Measurements from ENCODE around the gene DEFB114.
"Not testable (repeated sequence)": the region's sequence is repeated elsewhere in the genome, so short reads cannot be mapped to it uniquely, and the experiment has no call there.

DEFB114 gene

GRCh38 chr6:49966334-49966733, 2.4 kb upstream of the DEFB114 start:
- H3K9me3 Mint-ChIP-seq, result peaks cover 9% of the 10 kb centered on the region
- no peaks in the 10 kb centered on the region for H3K4me1 Mint-ChIP-seq
- no peak overlapping the region for H3K4me3 Mint-ChIP-seq
- no peak for ATAC-seq (replicated peaks; ENCODE audit: extremely low read depth, poor library complexity, severe bottlenecking)
- H3K27ac Mint-ChIP-seq (ENCODE audit: low read depth), result no peak overlapping the region
- DNase-seq (ENCODE audit: low spot score in 2 of 2), result no peak
- no peaks in the 10 kb centered on the region for H3K36me3 Mint-ChIP-seq (ENCODE audit: insufficient read depth)
- H3K27me3 Mint-ChIP-seq, result no peaks in the 10 kb centered on the region

DNA sequence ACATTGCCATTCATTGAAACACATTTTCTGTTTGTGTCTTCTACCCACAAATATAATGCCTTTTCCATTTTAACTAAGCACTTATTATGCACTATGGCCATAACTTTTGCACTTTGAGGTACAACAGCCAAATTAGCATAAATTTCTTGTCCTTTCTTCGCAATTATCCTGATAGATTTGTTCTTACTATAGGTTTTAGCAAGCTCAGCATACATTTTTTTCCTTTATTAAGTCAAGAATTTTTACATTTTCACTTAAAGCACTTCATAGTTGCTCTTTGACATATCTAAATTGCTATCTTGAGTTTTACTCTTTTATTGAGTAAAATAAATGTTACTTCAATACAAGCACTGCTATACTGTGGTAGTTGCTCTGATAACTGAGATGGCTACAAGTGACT, 5.8 kb downstream of the DEFB114 start:
- Mint-ChIP-seq H3K27me3 (no peaks in the 10 kb centered on the region), H3K4me1 (no peaks in the 10 kb centered on the region), H3K4me3 (no peak overlapping the region), H3K9me3 (peaks cover 26% of the 10 kb centered on the region), H3K27ac (ENCODE audit: low read depth) (no peak overlapping the region), H3K36me3 (ENCODE audit: insufficient read depth) (no peaks in the 10 kb centered on the region)
- no peak for ATAC-seq (replicated peaks; ENCODE audit: extremely low read depth, poor library complexity, severe bottlenecking)
- no peak for DNase-seq (ENCODE audit: low spot score in 2 of 2)

- Mint-ChIP-seq H3K4me3 (no peak overlapping the region), H3K4me1 (no peaks in the 10 kb centered on the region), H3K27ac (ENCODE audit: low read depth) (no peak overlapping the region), H3K36me3 (ENCODE audit: insufficient read depth) (no peaks in the 10 kb centered on the region), H3K27me3 (no peaks in the 10 kb centered on the region), H3K9me3 (peaks cover 34% of the 10 kb centered on the region)
- DNase-seq (ENCODE audit: low spot score in 2 of 2), result no peak
- no peak for ATAC-seq (replicated peaks; ENCODE audit: extremely low read depth, poor library complexity, severe bottlenecking)
These were observed 8.1 kb downstream of the DEFB114 start for GRCh38 chr6:49955847-49956246.

- H3K27me3 Mint-ChIP-seq, result no peaks in the 10 kb centered on the region
- H3K36me3 Mint-ChIP-seq (ENCODE audit: insufficient read depth), result no peaks in the 10 kb centered on the region
- ATAC-seq (replicated peaks; ENCODE audit: extremely low read depth, poor library complexity, severe bottlenecking), result no peak
- H3K4me1 Mint-ChIP-seq, result no peaks in the 10 kb centered on the region
- no peak overlapping the region for H3K27ac Mint-ChIP-seq (ENCODE audit: low read depth)
- no peak for DNase-seq (ENCODE audit: low spot score in 2 of 2)
- H3K9me3 Mint-ChIP-seq, result peaks cover 29% of the 10 kb centered on the region
- no peak overlapping the region for H3K4me3 Mint-ChIP-seq
These were observed 12.0 kb downstream of the DEFB114 start for GRCh38 chr6:49951926-49952325.

GRCh38 chr6:49950415-49950751, 13.6 kb downstream of the DEFB114 start:
- H3K4me3 Mint-ChIP-seq, result no peak overlapping the region
- H3K9me3 Mint-ChIP-seq, result peaks cover 25% of the 10 kb centered on the region
- no peak overlapping the region for H3K27ac Mint-ChIP-seq (ENCODE audit: low read depth)
- H3K4me1 Mint-ChIP-seq, result no peaks in the 10 kb centered on the region
- DNase-seq (ENCODE audit: low spot score in 2 of 2) (no peak), ATAC-seq (replicated peaks; ENCODE audit: extremely low read depth, poor library complexity, severe bottlenecking) (no peak)
- no peaks in the 10 kb centered on the region for H3K27me3 Mint-ChIP-seq
- H3K36me3 Mint-ChIP-seq (ENCODE audit: insufficient read depth), result no peaks in the 10 kb centered on the region

- Mint-ChIP-seq H3K27ac (ENCODE audit: low read depth) (no peak overlapping the region), H3K4me3 (no peak overlapping the region), H3K27me3 (no peaks in the 10 kb centered on the region), H3K9me3 (peaks cover 29% of the 10 kb centered on the region), H3K36me3 (ENCODE audit: insufficient read depth) (no peaks in the 10 kb centered on the region), H3K4me1 (no peaks in the 10 kb centered on the region)
- ATAC-seq (replicated peaks; ENCODE audit: extremely low read depth, poor library complexity, severe bottlenecking), result no peak
- no peak for DNase-seq (ENCODE audit: low spot score in 2 of 2)
These were observed 14.9 kb downstream of the DEFB114 start for GRCh38 chr6:49949062-49949461.

GRCh38 chr6:49946835-49947234, 17.1 kb downstream of the DEFB114 start:
- no peak overlapping the region for H3K4me3 Mint-ChIP-seq
- no peak overlapping the region for H3K27ac Mint-ChIP-seq (ENCODE audit: low read depth)
- no peaks in the 10 kb centered on the region for H3K4me1 Mint-ChIP-seq
- ATAC-seq (replicated peaks; ENCODE audit: extremely low read depth, poor library complexity, severe bottlenecking), result no peak
- H3K36me3 Mint-ChIP-seq (ENCODE audit: insufficient read depth), result no peaks in the 10 kb centered on the region
- DNase-seq (ENCODE audit: low spot score in 2 of 2), result no peak
- peaks cover 20% of the 10 kb centered on the region for H3K9me3 Mint-ChIP-seq
- H3K27me3 Mint-ChIP-seq, result no peaks in the 10 kb centered on the region

DNA sequence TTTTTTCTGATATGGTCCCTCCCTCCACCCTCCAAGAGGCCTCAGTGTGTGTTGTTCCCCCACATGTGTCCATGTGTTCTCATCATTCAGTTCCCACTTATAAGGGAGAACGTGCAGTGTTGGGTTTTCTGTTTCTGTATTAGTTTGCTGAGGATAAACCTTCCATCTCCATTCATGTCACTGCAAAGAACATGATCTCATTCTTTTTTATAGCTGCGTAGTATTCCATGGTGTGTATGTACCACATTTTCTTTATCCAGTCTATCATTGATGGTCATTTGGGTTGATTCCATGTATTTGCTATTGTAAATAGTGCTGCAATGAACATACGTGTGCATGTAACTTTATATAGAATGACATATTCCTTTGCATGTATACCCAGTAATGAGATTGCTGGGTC, 19.9 kb downstream of the DEFB114 start:
- DNase-seq (ENCODE audit: low spot score in 2 of 2); H3K27ac Mint-ChIP-seq (ENCODE audit: low read depth); H3K4me1 Mint-ChIP-seq; ATAC-seq (replicated peaks; ENCODE audit: extremely low read depth, poor library complexity, severe bottlenecking); H3K27me3 Mint-ChIP-seq; H3K4me3 Mint-ChIP-seq; H3K36me3 Mint-ChIP-seq (ENCODE audit: insufficient read depth): not testable (repeated sequence)
- H3K9me3 Mint-ChIP-seq, result peaks cover 20% of the 10 kb centered on the region

- Mint-ChIP-seq H3K27me3 (no peaks in the 10 kb centered on the region), H3K4me1 (no peaks in the 10 kb centered on the region), H3K36me3 (ENCODE audit: insufficient read depth) (no peaks in the 10 kb centered on the region), H3K27ac (ENCODE audit: low read depth) (no peak overlapping the region), H3K9me3 (peaks cover 20% of the 10 kb centered on the region), H3K4me3 (no peak overlapping the region)
- DNase-seq (ENCODE audit: low spot score in 2 of 2), result no peak
- ATAC-seq (replicated peaks; ENCODE audit: extremely low read depth, poor library complexity, severe bottlenecking), result no peak
These were observed 23.9 kb downstream of the DEFB114 start for GRCh38 chr6:49939993-49940498.

DNA sequence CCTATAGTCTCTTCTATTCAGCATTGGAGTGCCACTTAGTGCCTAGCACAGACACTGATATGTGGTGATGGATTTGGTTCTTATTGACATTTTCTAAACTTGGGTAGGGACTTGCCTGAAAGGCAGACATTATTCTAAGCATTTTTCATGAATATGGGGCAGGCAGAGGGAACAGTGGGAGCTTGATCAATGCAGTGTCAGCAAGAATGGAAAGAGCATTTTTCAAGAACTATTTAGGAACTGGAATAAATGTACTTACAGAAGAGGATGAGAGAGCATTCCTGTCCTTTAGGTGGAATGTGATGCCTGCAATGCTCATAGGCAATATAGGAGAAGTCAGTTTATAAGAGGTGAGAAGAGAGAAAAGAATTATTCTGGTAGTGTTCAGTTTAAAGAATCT, 26.2 kb downstream of the DEFB114 start:
- Mint-ChIP-seq H3K4me3 (no peak overlapping the region), H3K27ac (ENCODE audit: low read depth) (no peak overlapping the region), H3K36me3 (ENCODE audit: insufficient read depth) (peaks cover 2% of the 10 kb centered on the region), H3K27me3 (no peaks in the 10 kb centered on the region), H3K4me1 (no peaks in the 10 kb centered on the region), H3K9me3 (peaks cover 8% of the 10 kb centered on the region)
- DNase-seq (ENCODE audit: low spot score in 2 of 2), result no peak
- no peak for ATAC-seq (replicated peaks; ENCODE audit: extremely low read depth, poor library complexity, severe bottlenecking)

GRCh38 chr6:49937017-49937416, 26.9 kb downstream of the DEFB114 start:
- Mint-ChIP-seq H3K36me3 (ENCODE audit: insufficient read depth) (peaks cover 2% of the 10 kb centered on the region), H3K27me3 (no peaks in the 10 kb centered on the region), H3K4me1 (no peaks in the 10 kb centered on the region), H3K27ac (ENCODE audit: low read depth) (no peak overlapping the region), H3K9me3 (peaks cover 8% of the 10 kb centered on the region), H3K4me3 (no peak overlapping the region)
- DNase-seq (ENCODE audit: low spot score in 2 of 2), result no peak
- ATAC-seq (replicated peaks; ENCODE audit: extremely low read depth, poor library complexity, severe bottlenecking), result no peak

DNA sequence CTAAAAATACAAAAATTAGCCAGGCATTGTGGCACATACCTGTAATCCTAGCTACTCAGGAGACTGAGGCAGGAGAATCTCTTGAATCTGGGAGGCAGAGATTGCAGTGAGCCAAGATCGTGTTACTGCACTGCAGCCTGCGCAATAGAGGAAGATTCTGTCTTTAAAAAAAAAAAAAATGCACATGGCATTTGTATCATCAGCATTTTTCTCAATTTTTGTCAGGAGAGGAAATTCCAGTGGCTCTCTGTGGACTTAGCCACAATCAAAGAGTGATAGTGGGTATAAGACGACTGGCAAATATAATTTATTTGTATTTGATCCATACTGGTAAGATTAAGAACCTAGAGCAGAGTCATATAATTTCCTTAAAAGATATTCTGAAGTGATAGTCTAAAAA, 28.6 kb downstream of the DEFB114 start:
- Mint-ChIP-seq H3K27me3 (no peaks in the 10 kb centered on the region), H3K4me3 (no peak overlapping the region), H3K9me3 (peaks cover 14% of the 10 kb centered on the region), H3K27ac (ENCODE audit: low read depth) (no peak overlapping the region), H3K4me1 (no peaks in the 10 kb centered on the region), H3K36me3 (ENCODE audit: insufficient read depth) (peaks cover 2% of the 10 kb centered on the region)
- DNase-seq (ENCODE audit: low spot score in 2 of 2), result no peak
- no peak for ATAC-seq (replicated peaks; ENCODE audit: extremely low read depth, poor library complexity, severe bottlenecking)

DNA sequence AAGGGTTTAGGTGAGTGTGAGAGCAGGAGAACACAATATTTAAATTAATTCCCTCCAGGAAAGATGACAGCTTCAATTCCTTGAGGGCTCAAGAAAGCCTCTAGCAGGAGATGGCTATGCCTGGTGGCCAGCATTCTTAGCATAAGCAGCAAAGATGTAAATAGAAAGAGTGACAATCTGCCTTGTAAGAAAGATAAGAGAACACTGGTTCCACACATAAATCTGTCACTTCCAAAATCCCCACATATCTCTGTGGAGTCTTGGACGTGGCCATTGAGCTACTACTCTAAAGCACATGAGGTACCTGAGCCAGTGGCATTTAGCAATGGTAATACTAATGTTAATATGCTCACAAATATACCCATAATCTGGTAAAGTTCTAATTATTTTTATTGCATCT, 29.2 kb downstream of the DEFB114 start:
- H3K4me1 Mint-ChIP-seq, result no peaks in the 10 kb centered on the region
- H3K36me3 Mint-ChIP-seq (ENCODE audit: insufficient read depth), result peaks cover 2% of the 10 kb centered on the region
- DNase-seq (ENCODE audit: low spot score in 2 of 2), result no peak
- H3K27ac Mint-ChIP-seq (ENCODE audit: low read depth), result no peak overlapping the region
- peaks cover 14% of the 10 kb centered on the region for H3K9me3 Mint-ChIP-seq
- no peak for ATAC-seq (replicated peaks; ENCODE audit: extremely low read depth, poor library complexity, severe bottlenecking)
- no peak overlapping the region for H3K4me3 Mint-ChIP-seq
- H3K27me3 Mint-ChIP-seq, result no peaks in the 10 kb centered on the region

- DNase-seq (ENCODE audit: low spot score in 2 of 2) (no peak), ATAC-seq (replicated peaks; ENCODE audit: extremely low read depth, poor library complexity, severe bottlenecking) (no peak)
- Mint-ChIP-seq H3K4me3 (no peak overlapping the region), H3K4me1 (no peaks in the 10 kb centered on the region), H3K27me3 (no peaks in the 10 kb centered on the region), H3K9me3 (peaks cover 14% of the 10 kb centered on the region), H3K27ac (ENCODE audit: low read depth) (no peak overlapping the region), H3K36me3 (ENCODE audit: insufficient read depth) (peaks cover 2% of the 10 kb centered on the region)
These were observed 30.4 kb downstream of the DEFB114 start for GRCh38 chr6:49933526-49933925.

Data from central memory CD8-positive, alpha-beta T cell (primary cell).